ENCODE data around the gene SPATA2L. TPM values are rescaled to one million over a fixed set of nuclear protein-coding genes. Genes with fewer than 3 reads are reported as not detected.

The SPATA2L gene
- 10 to 100 TPM; 17.8 to 18.4 TPM for total RNA-seq

- Histone ChIP-seq H3K36me3 (no peaks in the 10 kb centered on the region), H3K9me3 (no peaks in the 10 kb centered on the region), H3K9ac (ENCODE audit: low read depth in 2 of 2, low read length in 2 of 2) (peak within 1 kb of the TSS; percentile 84 to 96), H3K4me1 (peaks cover 8% of the 10 kb centered on the region), H3K27me3 (no peaks in the 10 kb centered on the region), H3K4me3 (peak within 1 kb of the TSS; percentile 61), H3K27ac (peak within 1 kb of the TSS; percentile 89)
- TF ChIP-seq CTCF (IDR thresholded peaks at IDR 0.05), result no peak
- DNase-seq, result peak; percentile 97
- intact Hi-C loops (cut with DNase I), result no loop called here
These were observed at the start of gene SPATA2L for GRCh38 chr16:89701425-89702406. TSS of gene SPATA2L (minus strand) at chr16:89701705. CDS start at chr16:89701232, 473 bp downstream.

GRCh38 chr16:89749637-89750036, 48.1 kb upstream of the SPATA2L start:
- TF ChIP-seq CTCF (IDR thresholded peaks at IDR 0.05), result no peak
- Histone ChIP-seq H3K36me3 (no peaks in the 10 kb centered on the region), H3K9ac (ENCODE audit: low read depth in 2 of 2, low read length in 2 of 2) (no peak overlapping the region), H3K27me3 (no peaks in the 10 kb centered on the region), H3K27ac (no peak overlapping the region), H3K9me3 (no peaks in the 10 kb centered on the region), H3K4me3 (no peak overlapping the region), H3K4me1 (no peaks in the 10 kb centered on the region)
- intact Hi-C loops (cut with DNase I), result loop anchor here (5.0 kb wide), 1 partner anchor 113 kb away; no protein-coding TSS in a partner anchor
- DNase-seq, result peak; percentile 60

GRCh38 chr16:89748921-89749320, 47.4 kb upstream of the SPATA2L start:
- TF ChIP-seq CTCF (IDR thresholded peaks at IDR 0.05), result no peak
- intact Hi-C loops (cut with DNase I), result no loop called here

GRCh38 chr16:89748076-89748475, 46.6 kb upstream of the SPATA2L start:
- no peak overlapping the region for H3K9ac ChIP-seq (ENCODE audit: low read depth in 2 of 2, low read length in 2 of 2)
- no peaks in the 10 kb centered on the region for H3K9me3 ChIP-seq
- no peaks in the 10 kb centered on the region for H3K4me1 ChIP-seq
- no peak for DNase-seq
- no peak overlapping the region for H3K4me3 ChIP-seq
- H3K36me3 ChIP-seq, result no peaks in the 10 kb centered on the region
- no peak overlapping the region for H3K27ac ChIP-seq
- no peak for TF ChIP-seq CTCF (IDR thresholded peaks at IDR 0.05)
- H3K27me3 ChIP-seq, result no peaks in the 10 kb centered on the region
- intact Hi-C loops (cut with DNase I), result no loop called here

More at GRCh38 chr16:89748921-89749320, 47.4 kb upstream of the SPATA2L start:
- Histone ChIP-seq H3K9ac (ENCODE audit: low read depth in 2 of 2, low read length in 2 of 2) (no peak overlapping the region), H3K4me3 (no peak overlapping the region), H3K36me3 (no peaks in the 10 kb centered on the region), H3K4me1 (no peaks in the 10 kb centered on the region), H3K27me3 (no peaks in the 10 kb centered on the region), H3K27ac (no peak overlapping the region), H3K9me3 (no peaks in the 10 kb centered on the region)
- no peak for DNase-seq

GRCh38 chr16:89746043-89746442, 44.5 kb upstream of the SPATA2L start:
- Histone ChIP-seq H3K4me1 (no peaks in the 10 kb centered on the region), H3K36me3 (no peaks in the 10 kb centered on the region), H3K9ac (ENCODE audit: low read depth in 2 of 2, low read length in 2 of 2) (no peak overlapping the region), H3K4me3 (no peak overlapping the region), H3K27ac (no peak overlapping the region), H3K9me3 (no peaks in the 10 kb centered on the region), H3K27me3 (no peaks in the 10 kb centered on the region)
- TF ChIP-seq CTCF (IDR thresholded peaks at IDR 0.05), result no peak
- DNase-seq, result no peak
- intact Hi-C loops (cut with DNase I), result no loop called here
